Activated CD4-positive, alpha-beta T cell treated with anti-CD3 and anti-CD28 coated beads, Interleukin-2, amount 10 ng/mL, durations not matched to agents 7 days and 5 days (primary cell): ENCODE data around the gene CCL8. TPM values are rescaled to one million over a fixed set of nuclear protein-coding genes. Genes with fewer than 3 reads are reported as not detected.

ENCODE experiments used
- CTCF ChIA-PET: fragments of 350-600 bp; sonication (Branson Sonifier 250); formaldehyde crosslinking; loops from one replicate; lab custom pipeline; 2021; ENCODE audit warnings: antibody characterized with exemption; lab: Charles Lee
- POLR2A ChIA-PET: fragments of 350-600 bp; sonication (Branson Sonifier 250); formaldehyde crosslinking; loops from one replicate; lab custom pipeline; 2021; ENCODE audit warnings: antibody characterized with exemption; lab: Charles Lee
- DNase-seq: peaks from one replicate; pipeline ENCODE4 v3.0.0-alpha.2; 2020
- H3K27ac Mint-ChIP-seq: one replicate; pipeline ENCODE4 v1.8.0; 2021; ENCODE audit warnings: mild to moderate bottlenecking, moderate library complexity, mixed read lengths
- H3K27me3 Mint-ChIP-seq: one replicate; pipeline ENCODE4 v1.8.0; 2021; ENCODE audit warnings: mixed read lengths
- H3K36me3 Mint-ChIP-seq: one replicate; pipeline ENCODE4 v1.8.0; 2021; ENCODE audit warnings: low read depth, mixed read lengths
- H3K4me1 Mint-ChIP-seq: one replicate; pipeline ENCODE4 v1.8.0; 2021; ENCODE audit warnings: mixed read lengths
- H3K4me3 Mint-ChIP-seq: one replicate; pipeline ENCODE4 v1.8.0; 2021; ENCODE audit warnings: mild to moderate bottlenecking, moderate library complexity, mixed read lengths
- H3K9me3 Mint-ChIP-seq: one replicate; pipeline ENCODE4 v1.8.0; 2021; ENCODE audit warnings: mixed read lengths
- total RNA-seq, 2 experiments: library from RNA; stranded (reverse); gene quantifications; one replicate each; pipeline ENCODE4 v1.2.3, GENCODE V29; 2021

The CCL8 gene
- total RNA-seq, 2 experiments from 2014 or later = not detected

DNA sequence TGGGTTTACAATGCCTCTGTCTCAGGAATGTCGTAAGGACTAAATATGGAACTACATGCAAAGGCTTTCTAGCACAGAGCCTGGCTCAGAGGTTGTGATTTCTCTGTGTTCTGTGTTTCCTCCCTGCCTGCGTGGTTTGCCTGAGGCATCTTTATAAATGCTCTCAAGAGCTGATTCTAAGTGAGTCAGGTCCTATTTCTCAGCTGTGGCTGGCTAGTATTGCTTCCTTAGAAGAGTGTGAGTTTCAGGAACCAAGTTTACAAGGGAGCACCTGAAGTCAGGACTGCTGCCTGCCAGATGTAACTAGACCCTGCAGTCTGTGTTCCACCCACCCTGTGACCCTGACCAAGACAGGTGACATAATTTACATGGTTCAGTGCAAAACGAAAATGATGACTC is 51.8 kb downstream of the CCL8 start:
- CTCF ChIA-PET = interaction anchor here (2.4 kb wide), 1 partner anchor 9 kb away, joined by 21 read pairs; the partner anchor contains the start of gene CCL1
- no peak for DNase-seq
- Mint-ChIP-seq H3K9me3 (no peaks in the 10 kb centered on the region), H3K36me3 (peaks cover 2% of the 10 kb centered on the region), H3K4me3 (no peak overlapping the region), H3K27me3 (peaks cover 13% of the 10 kb centered on the region), H3K27ac (no peak overlapping the region), H3K4me1 (peaks cover 41% of the 10 kb centered on the region)
- POLR2A ChIA-PET = no interaction called here

Other genes with a start within 250 kb of the CCL8 start
- not detected for gene CCL2, start 64.2 kb upstream of the CCL8 start, total RNA-seq
- gene CCL7, start 49.2 kb upstream of the CCL8 start, total RNA-seq = not detected
- gene CCL11, start 33.7 kb upstream of the CCL8 start, total RNA-seq = not detected
- gene CCL13, start 37.0 kb downstream of the CCL8 start, total RNA-seq = not detected
- gene CCL1, start 43.8 kb downstream of the CCL8 start, total RNA-seq = under 1 TPM; 0.87 TPM